Endometrium (tissue), 2 donors: ENCODE results near the gene LGR6.
"Not testable (repeated sequence)": the region's sequence is repeated elsewhere in the genome, so short reads cannot be mapped to it uniquely, and the experiment has no call there.

Experiments used
- FAIRE-seq: peaks from 2 replicates; lab custom pipeline; 2012; peaks lifted over from hg19 to GRCh38; lab: Jason Lieb, UNC
- donor health status: control.
- donor health status: control.

Gene LGR6

GRCh38 chr1:202193614-202194327 is at the start of gene LGR6:
Gene LGR6 (plus strand): TSS chr1:202193799. CDS start chr1:202193990, 191 bp downstream.
- FAIRE-seq, result no peak

DNA sequence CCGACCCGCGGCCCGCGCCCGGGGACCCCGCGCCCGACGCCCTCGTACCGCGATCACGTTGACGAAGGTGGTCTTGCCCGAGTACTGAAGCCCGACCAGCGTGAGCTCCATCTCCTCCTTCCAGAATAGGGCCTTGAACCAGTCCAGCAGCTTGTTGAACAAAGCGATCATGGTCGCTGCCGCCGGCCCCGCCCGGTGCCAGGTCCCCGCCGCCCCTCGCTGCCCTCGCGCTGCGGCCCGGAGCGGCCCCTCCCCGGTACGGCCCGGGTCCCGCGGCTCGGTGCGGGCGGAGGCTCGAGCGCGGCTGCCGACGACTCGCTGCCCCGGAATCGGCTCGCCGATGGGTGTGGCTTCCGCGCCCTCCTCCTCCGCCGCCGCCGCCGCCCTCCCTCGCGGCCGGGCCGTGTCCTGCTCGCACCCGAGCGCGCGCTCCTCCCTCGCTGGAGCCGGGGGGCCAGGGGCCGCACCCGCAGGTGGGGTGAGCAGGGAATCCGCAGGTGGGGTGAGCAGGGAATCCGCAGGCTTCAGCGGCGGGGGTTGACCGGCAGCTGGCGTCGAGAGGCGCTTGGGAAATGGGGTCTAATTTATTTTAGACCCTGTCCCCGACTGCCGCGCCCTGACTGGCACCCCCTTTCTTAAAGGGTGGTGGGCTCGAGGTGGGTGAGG is 49.1 kb upstream of the LGR6 start, which contains the start of gene ARL8A:
TSS of gene ARL8A (minus strand) at position 336 of the 666 bp plus-strand sequence. CDS start at position 171, 165 bp downstream.
- no peak for FAIRE-seq

- no peak for FAIRE-seq
Observed at GRCh38 chr1:202145068-202145743, 48.4 kb upstream of the LGR6 start.

DNA sequence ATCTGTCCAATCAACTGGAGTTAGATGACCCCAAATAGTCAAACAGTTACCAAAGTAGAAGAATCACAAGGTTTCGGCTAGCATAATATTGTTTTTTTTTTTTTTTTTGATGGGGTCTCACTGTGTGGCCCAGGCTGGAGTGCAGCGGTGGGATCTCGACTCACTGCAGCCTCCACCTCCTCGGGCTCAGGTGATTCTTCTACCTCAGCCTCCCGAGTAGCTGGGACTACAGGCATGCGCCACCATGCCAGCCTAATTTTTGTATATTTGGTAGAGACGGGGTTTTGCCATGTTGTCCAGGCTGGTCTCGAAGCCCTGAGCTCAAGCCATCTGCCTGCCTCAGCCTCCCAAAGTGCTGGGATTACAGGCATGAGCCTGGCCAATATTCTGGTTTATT is 47.9 kb upstream of the LGR6 start:
- not testable (repeated sequence) for FAIRE-seq

DNA sequence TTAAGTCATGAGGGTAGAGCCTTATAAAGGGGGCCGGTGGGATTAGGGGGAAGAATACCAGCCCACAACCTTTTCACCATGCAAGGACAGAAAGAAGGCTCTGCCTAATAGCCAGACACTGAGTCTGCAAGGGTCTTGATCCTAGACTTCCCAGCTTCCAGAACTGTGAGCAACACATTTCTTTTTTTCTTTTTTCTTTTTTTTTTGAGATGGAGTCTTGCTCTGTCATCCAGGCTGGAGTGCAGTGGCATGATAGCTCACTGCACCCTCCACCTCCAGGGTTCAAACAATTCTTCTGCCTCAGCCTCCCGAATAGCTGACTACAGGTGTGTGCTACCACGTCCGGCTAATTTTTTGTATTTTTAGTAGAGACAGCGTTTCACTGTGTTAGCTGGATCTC is 47.3 kb upstream of the LGR6 start:
- FAIRE-seq, result no peak

GRCh38 chr1:202146993-202147392 is 46.6 kb upstream of the LGR6 start:
- no peak for FAIRE-seq

DNA sequence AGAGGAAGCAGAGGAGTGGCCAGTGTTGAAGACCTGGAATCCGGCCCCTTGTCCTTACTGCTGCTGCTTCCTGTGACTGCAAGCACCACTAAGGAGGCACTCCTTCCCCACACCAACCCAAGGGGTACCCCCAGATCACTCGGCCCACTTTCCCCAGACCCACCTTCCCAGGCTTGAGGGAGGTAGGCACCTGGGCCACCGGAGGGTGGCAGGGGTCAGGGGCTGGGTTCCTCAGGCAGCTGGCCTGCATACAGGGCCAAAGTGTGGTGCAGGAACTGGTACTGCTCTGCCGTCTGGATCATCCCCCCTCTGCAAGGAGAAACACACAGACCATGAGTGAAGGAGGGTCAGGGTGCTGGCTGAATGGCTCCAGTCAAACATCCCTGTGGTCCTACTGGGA is 45.2 kb upstream of the LGR6 start:
- FAIRE-seq, result no peak

GRCh38 chr1:202149566-202149965 is 44.0 kb upstream of the LGR6 start:
- no peak for FAIRE-seq

DNA sequence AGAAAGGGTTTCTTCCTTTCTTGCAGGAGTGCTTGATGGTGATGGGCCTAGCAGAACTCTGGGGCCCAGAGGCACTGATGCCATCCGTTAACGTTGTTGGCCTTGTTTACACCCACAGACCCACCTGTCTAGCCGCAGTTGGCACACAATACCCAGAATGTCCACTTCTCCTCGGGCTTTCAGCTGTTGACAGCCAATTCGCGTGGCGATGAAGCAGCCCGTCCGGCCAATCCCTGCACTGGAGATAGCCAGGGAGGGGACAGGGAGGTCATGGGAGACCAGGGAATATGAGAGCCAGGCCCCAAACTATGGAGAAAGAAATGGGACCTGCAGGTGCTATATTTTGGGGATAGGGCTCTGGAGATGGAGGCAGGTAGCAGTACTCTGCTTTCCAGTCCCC is 43.4 kb upstream of the LGR6 start:
- FAIRE-seq, result no peak

- FAIRE-seq, result no peak
Observed at GRCh38 chr1:202150602-202151001, 43.0 kb upstream of the LGR6 start.

GRCh38 chr1:202151045-202151444 is 42.6 kb upstream of the LGR6 start:
- no peak for FAIRE-seq

- FAIRE-seq, result no peak
Observed at GRCh38 chr1:202152399-202152798, 41.2 kb upstream of the LGR6 start.

DNA sequence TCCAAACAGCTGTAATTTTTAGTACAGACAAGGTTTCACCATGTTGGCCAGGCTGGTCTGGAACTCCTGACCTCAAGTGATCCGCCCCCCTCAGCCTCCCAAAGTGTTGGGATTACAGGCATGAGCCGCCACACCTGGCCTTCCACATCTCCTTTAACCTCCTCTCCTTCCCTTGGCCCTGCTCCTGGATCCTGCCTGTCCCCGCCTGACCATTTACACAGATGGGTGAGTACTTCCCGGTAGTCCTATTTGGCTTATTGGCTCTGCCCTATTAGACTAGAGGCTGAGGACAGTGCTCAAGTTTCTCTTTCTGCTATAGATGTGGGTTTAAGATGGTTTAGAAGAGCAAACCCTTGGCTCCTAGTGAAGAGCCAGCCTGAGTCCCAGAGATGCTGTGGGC is 40.3 kb upstream of the LGR6 start:
- no peak for FAIRE-seq

DNA sequence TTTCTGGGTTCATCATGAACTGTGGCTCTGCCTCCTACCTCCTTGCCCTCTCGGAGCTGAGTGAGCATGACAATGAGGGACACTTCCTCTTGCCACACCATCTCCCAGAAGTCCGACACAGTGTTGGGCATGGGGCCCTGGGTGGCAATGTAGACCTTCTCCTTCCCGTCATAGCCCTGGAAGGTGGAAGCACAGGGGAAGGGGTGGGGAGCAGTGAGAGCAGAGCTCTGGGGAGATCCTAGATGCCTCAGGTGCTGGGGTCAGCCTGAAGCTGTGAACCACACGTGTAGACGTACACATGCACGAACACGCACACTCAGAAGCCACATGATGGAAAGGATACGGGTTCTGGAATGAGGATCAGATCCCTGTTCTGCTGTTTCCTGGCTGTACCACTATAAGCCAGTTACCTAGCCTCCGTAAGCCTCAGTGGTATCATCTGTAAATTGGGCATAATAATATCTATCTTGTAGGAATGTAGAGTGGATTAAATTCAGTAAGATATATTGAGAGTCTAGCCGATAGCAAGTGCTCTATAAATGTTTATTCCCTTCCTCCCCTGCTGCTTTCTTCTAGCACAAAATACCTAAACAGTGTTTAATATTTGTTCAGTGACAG is 39.3 kb upstream of the LGR6 start:
- FAIRE-seq, result no peak

DNA sequence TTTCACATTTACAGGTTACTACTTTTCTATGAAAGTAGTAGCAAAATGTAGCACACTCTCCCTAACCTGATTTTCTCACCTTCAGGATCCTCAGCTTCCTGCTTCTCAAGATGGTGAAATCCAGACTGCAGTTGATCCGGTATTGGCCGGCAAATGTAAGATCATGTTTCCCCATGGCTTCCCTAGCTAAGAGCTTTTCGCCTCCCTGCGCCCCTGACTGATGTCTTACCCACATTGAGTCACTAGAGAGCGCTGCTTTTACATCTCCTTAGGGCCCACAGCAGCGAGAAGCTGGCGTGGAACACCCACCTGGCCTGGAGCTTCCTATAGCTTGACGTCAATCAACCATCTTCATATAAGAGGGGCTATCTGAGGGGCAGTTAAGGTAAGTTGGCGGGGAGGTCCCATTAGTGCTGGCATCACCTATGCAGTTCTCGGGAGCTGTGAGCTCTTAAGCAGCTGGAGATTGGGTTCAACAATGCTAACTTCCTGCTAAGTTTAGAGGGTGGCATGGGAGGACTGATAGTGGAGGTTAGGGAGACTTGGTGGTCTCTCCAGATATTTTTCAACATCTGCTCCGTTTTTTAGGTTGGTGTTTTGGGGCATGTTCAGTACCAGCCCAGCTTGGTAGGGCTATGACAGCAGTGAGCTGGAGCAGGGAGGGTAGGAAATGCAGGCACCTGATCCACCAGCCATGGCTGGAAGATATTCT is 38.7 kb upstream of the LGR6 start:
- no peak for FAIRE-seq

DNA sequence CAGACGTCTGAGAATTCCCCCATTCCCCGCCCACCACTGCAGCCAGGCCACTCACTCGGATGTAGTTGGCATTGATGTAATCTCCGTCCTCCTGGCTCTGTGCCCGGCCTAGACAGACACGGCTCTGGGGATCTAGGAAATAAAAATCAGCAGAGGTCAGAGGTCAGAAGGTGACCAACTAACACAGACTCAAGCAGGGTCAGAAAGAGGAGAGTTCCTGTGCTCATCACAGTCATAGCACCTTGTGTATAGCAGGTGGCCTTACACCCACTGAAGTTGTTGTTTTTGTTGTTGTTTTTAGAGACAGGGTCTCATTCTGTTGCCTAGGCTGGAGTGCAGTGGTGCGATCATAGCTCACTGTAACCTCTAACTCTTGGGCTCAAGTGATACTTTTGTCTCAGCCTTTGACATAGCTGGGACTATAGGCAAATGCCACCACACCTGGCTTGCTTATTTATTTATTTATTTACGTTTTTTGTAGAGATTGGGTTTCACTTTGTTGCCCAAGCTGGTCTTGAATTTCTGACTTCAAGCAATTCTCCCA is 38.0 kb upstream of the LGR6 start:
- FAIRE-seq, result no peak

- FAIRE-seq, result no peak
Observed at GRCh38 chr1:202156590-202156989, 37.0 kb upstream of the LGR6 start.

DNA sequence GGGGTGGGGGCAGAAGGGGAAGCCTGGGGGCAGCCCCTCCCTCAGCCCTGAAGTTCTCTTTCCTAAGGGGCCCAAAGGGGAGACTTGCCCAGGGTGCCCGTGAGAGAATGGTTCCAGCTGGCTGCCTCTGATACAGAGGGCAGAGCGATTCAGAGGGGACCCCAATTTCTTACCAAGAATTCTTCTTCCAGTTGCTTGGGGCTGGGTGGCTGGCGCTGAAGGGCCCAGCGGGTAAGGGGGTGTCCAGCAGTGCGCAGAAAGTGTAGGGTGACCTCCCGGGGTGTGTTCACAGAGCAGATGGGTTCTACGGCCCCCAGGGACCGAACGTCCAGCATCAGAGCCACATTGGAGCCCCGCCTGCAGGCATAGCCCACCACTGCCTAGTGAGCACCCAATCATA is 35.7 kb upstream of the LGR6 start:
- no peak for FAIRE-seq

- no peak for FAIRE-seq
Observed at GRCh38 chr1:202158810-202159533, 34.6 kb upstream of the LGR6 start.

DNA sequence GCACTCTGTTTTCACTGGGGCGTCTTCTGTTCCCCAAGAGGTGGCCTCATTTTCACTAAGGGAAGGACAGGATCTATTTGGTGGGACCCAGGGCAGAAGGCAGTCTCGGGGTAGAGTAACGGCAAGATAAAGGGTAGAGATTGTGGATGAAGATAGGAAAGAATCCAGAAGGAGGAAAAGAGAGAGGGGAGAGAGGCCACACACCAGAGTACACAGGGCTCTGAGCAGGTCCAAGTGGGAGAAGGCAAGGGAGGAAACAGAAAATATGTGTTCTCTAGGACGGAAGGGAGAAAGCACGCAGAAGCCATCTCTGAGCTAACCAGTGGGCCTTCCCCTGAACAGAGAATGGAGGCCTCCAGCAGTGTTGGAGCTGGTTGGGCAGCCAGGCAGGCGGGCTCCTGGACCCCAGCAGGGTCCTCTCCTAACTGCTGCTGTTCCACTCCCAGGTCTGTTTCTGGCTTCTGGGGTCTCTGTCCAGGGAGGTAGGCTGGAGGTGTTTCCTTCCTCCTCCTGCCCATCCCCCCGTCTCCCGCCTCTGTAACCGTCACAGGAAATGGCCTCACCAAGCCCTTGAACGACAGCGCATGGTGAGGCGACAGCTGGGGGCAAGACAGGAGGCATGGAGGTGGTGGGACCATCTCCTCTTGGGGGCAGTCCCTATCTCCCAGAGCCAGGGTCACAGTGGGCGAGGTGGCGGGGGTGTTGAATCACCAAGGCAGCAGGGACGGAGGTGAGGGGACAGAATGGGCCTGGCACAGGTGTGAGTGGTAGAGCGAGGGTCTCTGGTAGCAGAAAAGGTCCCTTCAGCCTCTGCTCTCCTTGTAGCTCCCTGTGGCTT is 33.8 kb upstream of the LGR6 start:
- FAIRE-seq, result no peak
